HL-60 (cell line): ENCODE measurements around the gene NKX2-1.

Experiments
- CTCF ChIP-seq: IDR thresholded peaks from one replicate; pipeline ENCODE4 v1.5.1; 2011; ENCODE audit warnings: low read length, control low read depth, inconsistent platforms; ENCODE audit not compliant: insufficient read depth
- GABPA ChIP-seq: IDR thresholded peaks from 2 replicates; pipeline ENCODE4 v1.6.1; 2012; ENCODE audit warnings: low read depth
- POLR2AphosphoS5 ChIP-seq: IDR thresholded peaks from 2 replicates; pipeline ENCODE4 v1.6.1; 2012; ENCODE audit warnings: low read depth

DNA sequence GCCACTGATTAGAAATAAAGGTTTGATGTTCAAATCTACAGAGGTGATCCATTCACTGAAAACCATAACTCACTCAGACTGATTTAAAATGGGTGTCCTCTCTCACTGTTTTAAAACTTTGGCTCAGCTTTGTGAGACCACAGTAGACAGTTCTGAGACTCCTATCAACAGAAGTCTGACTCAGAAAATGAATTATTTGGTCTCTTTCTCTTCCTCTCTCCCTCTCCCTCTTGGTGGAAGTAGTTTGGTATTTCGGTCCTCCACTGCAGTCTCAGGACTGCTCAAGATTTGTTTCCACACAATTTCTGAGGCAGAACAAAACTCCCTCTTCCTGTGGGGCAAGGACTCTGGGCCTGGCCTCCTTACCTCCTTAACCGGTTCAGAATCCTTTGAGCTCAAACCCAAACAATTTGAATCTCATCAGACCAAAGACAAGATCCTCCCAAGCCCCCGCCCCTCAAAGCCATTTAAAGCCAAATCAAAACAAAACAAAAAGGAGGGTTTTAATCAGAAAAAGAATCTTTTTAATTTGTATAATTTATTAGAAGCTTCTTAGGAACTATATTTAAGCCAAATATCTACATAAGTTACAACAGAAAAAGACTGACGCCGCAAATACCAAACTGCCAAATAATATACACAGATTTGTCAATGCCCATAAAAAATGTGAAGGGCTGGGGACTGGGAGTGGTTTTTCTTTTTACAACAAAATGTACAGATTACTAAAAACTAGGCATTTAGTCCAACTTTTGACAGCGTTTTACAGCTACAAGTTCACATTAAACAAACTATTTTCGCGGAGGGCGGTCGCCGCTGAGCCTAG, 3.9 kb downstream of the NKX2-1 start:
- TF ChIP-seq CTCF (no peak), GABPA (no peak), POLR2AphosphoS5 (no peak)
